Measurements from ENCODE around the gene AP5B1. TPM values are rescaled to one million over a fixed set of nuclear protein-coding genes. Genes with fewer than 3 reads are reported as not detected.
A peak's percentile ranks its signal among the peaks of the same experiment; 100 is the strongest.

AP5B1 gene
- total RNA-seq, 1 donor, result 18.1 TPM

DNA sequence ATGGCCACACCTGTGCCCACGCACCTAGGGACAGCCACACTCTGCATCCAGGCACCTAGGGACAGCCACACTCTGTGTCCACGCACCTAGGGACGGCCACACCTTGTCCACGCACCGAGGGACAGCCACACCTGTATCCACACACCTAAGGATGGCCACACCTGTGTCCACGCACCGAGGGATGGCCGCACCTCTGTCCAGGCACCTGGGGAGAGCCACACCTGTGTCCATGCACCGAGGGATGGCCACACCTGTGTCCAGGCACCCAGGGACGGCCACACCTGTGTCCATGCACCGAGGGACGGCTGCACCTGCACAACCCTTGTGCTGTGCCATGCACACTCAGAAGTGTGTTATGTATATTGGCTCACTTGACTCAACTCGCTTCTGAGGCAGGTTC, 16.9 kb upstream of the AP5B1 start:
- H3K4me3 ChIP-seq (ENCODE audit: insufficient read depth, low read length), result no peak overlapping the region
- H3K36me3 ChIP-seq (ENCODE audit: insufficient read depth, low read length), result no peaks in the 10 kb centered on the region
- no peaks in the 10 kb centered on the region for H4K20me1 ChIP-seq (ENCODE audit: insufficient read depth, low read length)
- DNase-seq (ENCODE audit: insufficient read length, low spot score, missing footprints), result peak; percentile 44
- H3K9me3 ChIP-seq (ENCODE audit: low read depth, low read length), result no peaks in the 10 kb centered on the region
- TF ChIP-seq, protein P1, sequence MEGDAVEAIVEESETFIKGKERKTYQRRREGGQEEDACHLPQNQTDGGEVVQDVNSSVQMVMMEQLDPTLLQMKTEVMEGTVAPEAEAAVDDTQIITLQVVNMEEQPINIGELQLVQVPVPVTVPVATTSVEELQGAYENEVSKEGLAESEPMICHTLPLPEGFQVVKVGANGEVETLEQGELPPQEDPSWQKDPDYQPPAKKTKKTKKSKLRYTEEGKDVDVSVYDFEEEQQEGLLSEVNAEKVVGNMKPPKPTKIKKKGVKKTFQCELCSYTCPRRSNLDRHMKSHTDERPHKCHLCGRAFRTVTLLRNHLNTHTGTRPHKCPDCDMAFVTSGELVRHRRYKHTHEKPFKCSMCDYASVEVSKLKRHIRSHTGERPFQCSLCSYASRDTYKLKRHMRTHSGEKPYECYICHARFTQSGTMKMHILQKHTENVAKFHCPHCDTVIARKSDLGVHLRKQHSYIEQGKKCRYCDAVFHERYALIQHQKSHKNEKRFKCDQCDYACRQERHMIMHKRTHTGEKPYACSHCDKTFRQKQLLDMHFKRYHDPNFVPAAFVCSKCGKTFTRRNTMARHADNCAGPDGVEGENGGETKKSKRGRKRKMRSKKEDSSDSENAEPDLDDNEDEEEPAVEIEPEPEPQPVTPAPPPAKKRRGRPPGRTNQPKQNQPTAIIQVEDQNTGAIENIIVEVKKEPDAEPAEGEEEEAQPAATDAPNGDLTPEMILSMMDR (IDR thresholded peaks at IDR 0.05; ENCODE audit: extremely low read depth, low read depth, low read length), result no peak
- H3K27ac ChIP-seq (ENCODE audit: low read depth, low read length), result no peak overlapping the region
- peaks cover 13% of the 10 kb centered on the region for H3K27me3 ChIP-seq (ENCODE audit: insufficient read depth, low read length)
- H2AFZ ChIP-seq (ENCODE audit: low read length), result no peak overlapping the region
- no peaks in the 10 kb centered on the region for H3K79me2 ChIP-seq (ENCODE audit: insufficient read depth, low read length)
- H3K4me2 ChIP-seq (ENCODE audit: insufficient read depth, low read length), result no peak overlapping the region
- no peaks in the 10 kb centered on the region for H3K4me1 ChIP-seq (ENCODE audit: insufficient read depth, low read length)

GRCh38 chr11:65796726-65797601, 16.2 kb upstream of the AP5B1 start:
- peaks cover 11% of the 10 kb centered on the region for H3K27me3 ChIP-seq (ENCODE audit: insufficient read depth, low read length)
- H3K4me2 ChIP-seq (ENCODE audit: insufficient read depth, low read length), result no peak overlapping the region
- DNase-seq (ENCODE audit: insufficient read length, low spot score, missing footprints), result peak; percentile 84

DNA sequence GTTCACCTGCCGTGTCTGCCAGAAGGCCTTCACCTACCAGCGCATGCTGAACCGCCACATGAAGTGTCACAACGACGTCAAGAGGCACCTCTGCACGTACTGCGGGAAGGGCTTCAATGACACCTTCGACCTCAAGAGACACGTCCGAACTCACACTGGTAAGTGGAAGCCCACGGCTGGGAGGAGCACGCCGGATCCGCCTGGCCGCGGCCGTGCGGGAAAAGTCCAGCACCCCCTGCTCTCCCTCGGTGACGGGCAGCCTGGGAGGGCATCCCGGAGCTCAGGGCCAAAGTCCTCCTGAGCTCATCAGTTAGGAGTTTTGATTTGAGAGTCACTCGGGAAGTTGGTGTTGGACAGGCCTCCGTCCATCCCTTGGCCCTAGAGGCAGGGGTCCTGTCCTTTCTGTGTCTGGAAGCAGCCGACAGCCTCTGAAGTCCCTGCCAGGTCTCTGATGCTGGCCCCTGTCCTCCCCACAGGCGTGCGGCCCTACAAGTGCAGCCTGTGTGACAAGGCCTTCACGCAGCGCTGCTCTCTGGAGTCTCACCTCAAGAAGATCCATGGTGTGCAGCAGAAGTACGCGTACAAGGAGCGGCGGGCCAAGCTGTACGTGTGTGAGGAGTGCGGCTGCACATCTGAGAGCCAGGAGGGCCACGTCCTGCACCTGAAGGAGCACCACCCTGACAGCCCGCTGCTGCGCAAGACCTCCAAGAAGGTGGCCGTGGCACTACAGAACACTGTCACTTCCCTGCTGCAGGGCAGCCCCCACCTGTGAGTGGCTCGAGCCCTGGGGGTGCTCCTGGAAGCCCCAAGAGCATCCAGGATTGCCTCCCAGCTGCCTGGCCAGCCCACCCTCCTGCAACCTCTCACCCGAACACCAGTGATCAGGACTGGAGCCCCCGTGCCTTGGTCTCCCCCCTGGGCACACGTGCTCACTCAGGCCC, 14.1 kb upstream of the AP5B1 start:
- no peak overlapping the region for H3K27ac ChIP-seq (ENCODE audit: low read depth, low read length)
- no peaks in the 10 kb centered on the region for H3K79me2 ChIP-seq (ENCODE audit: insufficient read depth, low read length)
- H3K4me3 ChIP-seq (ENCODE audit: insufficient read depth, low read length), result no peak overlapping the region
- H4K20me1 ChIP-seq (ENCODE audit: insufficient read depth, low read length), result no peaks in the 10 kb centered on the region
- TF ChIP-seq, protein P1 (IDR thresholded peaks at IDR 0.05; ENCODE audit: extremely low read depth, low read depth, low read length), result no peak
- no peak overlapping the region for H3K4me2 ChIP-seq (ENCODE audit: insufficient read depth, low read length)
- no peaks in the 10 kb centered on the region for H3K36me3 ChIP-seq (ENCODE audit: insufficient read depth, low read length)
- H3K4me1 ChIP-seq (ENCODE audit: insufficient read depth, low read length), result peaks cover 3% of the 10 kb centered on the region
- no peak overlapping the region for H2AFZ ChIP-seq (ENCODE audit: low read length)
- no peaks in the 10 kb centered on the region for H3K9me3 ChIP-seq (ENCODE audit: low read depth, low read length)
- DNase-seq (ENCODE audit: insufficient read length, low spot score, missing footprints), result peak; percentile 62
- H3K27me3 ChIP-seq (ENCODE audit: insufficient read depth, low read length), result peaks cover 13% of the 10 kb centered on the region

More at GRCh38 chr11:65796726-65797601, 16.2 kb upstream of the AP5B1 start:
- H3K79me2 ChIP-seq (ENCODE audit: insufficient read depth, low read length), result no peaks in the 10 kb centered on the region
- no peak overlapping the region for H3K4me3 ChIP-seq (ENCODE audit: insufficient read depth, low read length)
- H2AFZ ChIP-seq (ENCODE audit: low read length), result no peak overlapping the region
- no peaks in the 10 kb centered on the region for H3K36me3 ChIP-seq (ENCODE audit: insufficient read depth, low read length)
- H4K20me1 ChIP-seq (ENCODE audit: insufficient read depth, low read length), result no peaks in the 10 kb centered on the region
- no peak overlapping the region for H3K27ac ChIP-seq (ENCODE audit: low read depth, low read length)
- H3K9me3 ChIP-seq (ENCODE audit: low read depth, low read length), result no peaks in the 10 kb centered on the region
- peaks cover 2% of the 10 kb centered on the region for H3K4me1 ChIP-seq (ENCODE audit: insufficient read depth, low read length)
- TF ChIP-seq, protein P1 (IDR thresholded peaks at IDR 0.05; ENCODE audit: extremely low read depth, low read depth, low read length), result no peak

Data from osteoblast (primary cell).